ENCODE measurements around the gene SPPL3.

Gene SPPL3

DNA sequence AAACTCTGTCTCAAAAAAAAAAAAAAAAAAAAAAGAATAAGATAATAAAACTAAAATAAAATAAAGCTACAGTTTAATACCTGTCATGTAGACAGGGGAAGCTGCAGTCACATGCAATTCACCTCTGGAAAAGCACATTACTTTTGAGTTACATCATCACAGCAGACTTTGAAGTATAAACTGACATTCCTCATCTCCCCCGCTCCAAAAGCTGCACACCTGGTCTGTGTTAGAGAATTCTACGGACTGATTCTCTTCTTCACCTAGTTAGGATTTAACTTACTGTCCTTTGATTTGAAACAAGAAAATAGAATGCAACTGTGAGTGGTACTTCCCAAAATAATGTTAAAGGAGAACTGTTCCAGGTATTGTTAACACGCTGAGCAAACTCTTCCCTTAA lies 25.1 kb downstream of the SPPL3 start:
- no peak overlapping the region for H3K27ac Mint-ChIP-seq
- DNase-seq (ENCODE audit: low spot score): no peak
- H3K4me3 Mint-ChIP-seq: no peak overlapping the region
- H3K36me3 Mint-ChIP-seq (ENCODE audit: low read depth): peaks cover 12% of the 10 kb centered on the region
- H3K4me1 Mint-ChIP-seq (ENCODE audit: low read depth): peaks cover 26% of the 10 kb centered on the region
- no peaks in the 10 kb centered on the region for H3K27me3 Mint-ChIP-seq (ENCODE audit: low read depth)
- no peaks in the 10 kb centered on the region for H3K9me3 Mint-ChIP-seq

- Mint-ChIP-seq H3K27me3 (ENCODE audit: low read depth) (no peaks in the 10 kb centered on the region), H3K27ac (no peak overlapping the region), H3K36me3 (ENCODE audit: low read depth) (peaks cover 10% of the 10 kb centered on the region), H3K4me1 (ENCODE audit: low read depth) (peaks cover 18% of the 10 kb centered on the region), H3K9me3 (no peaks in the 10 kb centered on the region), H3K4me3 (no peak overlapping the region)
- DNase-seq (ENCODE audit: low spot score): no peak
Observed at GRCh38 chr12:120874547-120875245, 29.5 kb downstream of the SPPL3 start.

DNA sequence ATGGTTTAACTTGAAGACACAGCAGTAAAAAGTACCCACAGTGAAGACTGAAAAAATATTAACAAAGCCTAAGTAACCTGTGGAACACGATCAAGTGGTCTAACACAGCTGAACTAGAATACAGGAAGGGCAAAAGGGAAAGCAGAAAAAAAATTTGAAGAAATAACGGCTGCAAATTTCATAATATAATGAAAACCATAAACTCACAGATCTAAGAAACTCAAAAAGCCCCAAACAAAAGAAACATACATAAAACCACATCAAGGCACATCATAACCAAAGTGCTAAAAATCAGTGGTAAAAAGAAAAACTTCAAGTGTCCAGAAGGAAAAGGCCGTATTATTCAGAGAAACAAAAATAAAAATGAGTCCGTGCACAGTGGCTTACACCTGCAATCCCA lies 30.9 kb downstream of the SPPL3 start:
- DNase-seq (ENCODE audit: low spot score): no peak
- Mint-ChIP-seq H3K27ac (peak overlapping the region; percentile 3), H3K36me3 (ENCODE audit: low read depth) (peaks cover 5% of the 10 kb centered on the region), H3K4me3 (peak overlapping the region; percentile 1), H3K4me1 (ENCODE audit: low read depth) (peaks cover 16% of the 10 kb centered on the region), H3K27me3 (ENCODE audit: low read depth) (no peaks in the 10 kb centered on the region), H3K9me3 (no peaks in the 10 kb centered on the region)

DNA sequence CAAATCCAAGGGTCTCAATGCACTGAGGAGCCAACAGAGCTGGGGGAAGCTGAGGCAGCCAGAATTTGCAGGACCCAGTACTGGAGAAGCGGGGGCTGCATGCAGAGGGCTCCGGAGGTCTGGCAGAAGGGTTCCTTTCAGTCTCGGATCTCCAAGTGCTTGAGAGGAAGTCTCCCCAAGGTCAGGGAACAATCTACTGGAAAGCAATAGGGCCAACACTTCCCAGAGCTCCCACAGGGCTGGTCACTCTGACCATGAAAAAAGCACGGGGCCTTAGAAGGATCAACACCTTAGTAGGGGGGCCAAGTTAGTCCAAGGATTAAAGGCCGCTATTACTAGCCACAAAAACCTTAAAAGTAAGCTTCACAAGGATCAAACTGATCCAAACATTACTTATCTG lies 31.7 kb downstream of the SPPL3 start:
- peaks cover 5% of the 10 kb centered on the region for H3K36me3 Mint-ChIP-seq (ENCODE audit: low read depth)
- DNase-seq (ENCODE audit: low spot score): no peak
- H3K9me3 Mint-ChIP-seq: no peaks in the 10 kb centered on the region
- no peaks in the 10 kb centered on the region for H3K27me3 Mint-ChIP-seq (ENCODE audit: low read depth)
- no peak overlapping the region for H3K4me3 Mint-ChIP-seq
- peaks cover 16% of the 10 kb centered on the region for H3K4me1 Mint-ChIP-seq (ENCODE audit: low read depth)
- no peak overlapping the region for H3K27ac Mint-ChIP-seq

GRCh38 chr12:120870415-120870814 lies 33.7 kb downstream of the SPPL3 start:
- Mint-ChIP-seq H3K27ac (no peak overlapping the region), H3K9me3 (no peaks in the 10 kb centered on the region), H3K36me3 (ENCODE audit: low read depth) (peaks cover 2% of the 10 kb centered on the region), H3K27me3 (ENCODE audit: low read depth) (no peaks in the 10 kb centered on the region), H3K4me3 (no peak overlapping the region), H3K4me1 (ENCODE audit: low read depth) (peaks cover 18% of the 10 kb centered on the region)
- DNase-seq (ENCODE audit: low spot score): no peak

GRCh38 chr12:120869376-120869775 lies 34.8 kb downstream of the SPPL3 start:
- Mint-ChIP-seq H3K27ac (no peak overlapping the region), H3K27me3 (ENCODE audit: low read depth) (no peaks in the 10 kb centered on the region), H3K4me3 (no peak overlapping the region), H3K36me3 (ENCODE audit: low read depth) (peaks cover 2% of the 10 kb centered on the region), H3K4me1 (ENCODE audit: low read depth) (peaks cover 26% of the 10 kb centered on the region), H3K9me3 (no peaks in the 10 kb centered on the region)
- no peak for DNase-seq (ENCODE audit: low spot score)

- H3K27ac Mint-ChIP-seq: no peak overlapping the region
- no peaks in the 10 kb centered on the region for H3K9me3 Mint-ChIP-seq
- no peaks in the 10 kb centered on the region for H3K27me3 Mint-ChIP-seq (ENCODE audit: low read depth)
- H3K36me3 Mint-ChIP-seq (ENCODE audit: low read depth): peaks cover 3% of the 10 kb centered on the region
- H3K4me3 Mint-ChIP-seq: no peak overlapping the region
- DNase-seq (ENCODE audit: low spot score): no peak
- H3K4me1 Mint-ChIP-seq (ENCODE audit: low read depth): peaks cover 26% of the 10 kb centered on the region
Observed at GRCh38 chr12:120866108-120866507, 38.0 kb downstream of the SPPL3 start.

GRCh38 chr12:120865098-120865497 lies 39.1 kb downstream of the SPPL3 start:
- DNase-seq (ENCODE audit: low spot score): peak; percentile 14
- Mint-ChIP-seq H3K9me3 (no peaks in the 10 kb centered on the region), H3K27ac (no peak overlapping the region), H3K4me1 (ENCODE audit: low read depth) (peaks cover 26% of the 10 kb centered on the region), H3K4me3 (no peak overlapping the region), H3K36me3 (ENCODE audit: low read depth) (peaks cover 7% of the 10 kb centered on the region), H3K27me3 (ENCODE audit: low read depth) (no peaks in the 10 kb centered on the region)

GRCh38 chr12:120862664-120863063 lies 41.5 kb downstream of the SPPL3 start:
- Mint-ChIP-seq H3K4me1 (ENCODE audit: low read depth) (peaks cover 26% of the 10 kb centered on the region), H3K36me3 (ENCODE audit: low read depth) (peaks cover 15% of the 10 kb centered on the region), H3K27me3 (ENCODE audit: low read depth) (no peaks in the 10 kb centered on the region), H3K27ac (no peak overlapping the region), H3K4me3 (no peak overlapping the region), H3K9me3 (peaks cover 6% of the 10 kb centered on the region)
- DNase-seq (ENCODE audit: low spot score): no peak

DNA sequence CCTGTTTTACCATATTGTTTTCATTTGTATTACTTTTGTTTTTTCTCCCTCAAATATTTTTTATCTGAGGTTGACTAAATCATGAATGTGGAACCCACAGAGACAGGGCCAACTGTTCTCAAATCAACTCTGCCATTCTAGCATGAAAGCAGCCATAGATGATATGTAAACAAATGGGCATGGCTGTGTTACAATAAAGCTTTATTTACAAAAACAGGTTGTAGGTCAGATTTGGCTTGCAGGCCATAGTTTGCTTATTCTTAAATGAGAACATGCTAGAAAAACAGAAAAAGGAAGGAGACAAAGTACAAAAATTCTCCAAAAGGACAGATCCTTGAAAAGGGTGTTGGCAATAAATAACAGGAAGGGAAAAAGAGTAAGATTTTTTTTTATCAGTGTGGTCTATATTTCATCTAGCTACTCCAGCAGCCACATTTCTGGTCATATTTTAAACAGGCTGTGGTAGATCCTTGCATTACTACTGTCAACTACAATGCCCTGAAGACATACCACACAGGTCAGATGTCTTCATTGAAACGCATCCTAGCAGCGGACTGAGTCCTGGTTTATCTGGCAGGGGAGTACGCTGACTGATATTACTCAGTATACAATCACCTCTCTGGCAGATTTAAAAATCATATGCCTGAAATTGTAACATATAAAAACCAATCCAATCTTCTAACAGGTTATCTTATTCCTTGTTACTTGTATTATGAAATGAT lies 42.9 kb downstream of the SPPL3 start:
- no peak for DNase-seq (ENCODE audit: low spot score)
- Mint-ChIP-seq H3K4me1 (ENCODE audit: low read depth) (peaks cover 30% of the 10 kb centered on the region), H3K36me3 (ENCODE audit: low read depth) (peaks cover 20% of the 10 kb centered on the region), H3K4me3 (no peak overlapping the region), H3K9me3 (peaks cover 6% of the 10 kb centered on the region), H3K27ac (no peak overlapping the region), H3K27me3 (ENCODE audit: low read depth) (no peaks in the 10 kb centered on the region)

DNA sequence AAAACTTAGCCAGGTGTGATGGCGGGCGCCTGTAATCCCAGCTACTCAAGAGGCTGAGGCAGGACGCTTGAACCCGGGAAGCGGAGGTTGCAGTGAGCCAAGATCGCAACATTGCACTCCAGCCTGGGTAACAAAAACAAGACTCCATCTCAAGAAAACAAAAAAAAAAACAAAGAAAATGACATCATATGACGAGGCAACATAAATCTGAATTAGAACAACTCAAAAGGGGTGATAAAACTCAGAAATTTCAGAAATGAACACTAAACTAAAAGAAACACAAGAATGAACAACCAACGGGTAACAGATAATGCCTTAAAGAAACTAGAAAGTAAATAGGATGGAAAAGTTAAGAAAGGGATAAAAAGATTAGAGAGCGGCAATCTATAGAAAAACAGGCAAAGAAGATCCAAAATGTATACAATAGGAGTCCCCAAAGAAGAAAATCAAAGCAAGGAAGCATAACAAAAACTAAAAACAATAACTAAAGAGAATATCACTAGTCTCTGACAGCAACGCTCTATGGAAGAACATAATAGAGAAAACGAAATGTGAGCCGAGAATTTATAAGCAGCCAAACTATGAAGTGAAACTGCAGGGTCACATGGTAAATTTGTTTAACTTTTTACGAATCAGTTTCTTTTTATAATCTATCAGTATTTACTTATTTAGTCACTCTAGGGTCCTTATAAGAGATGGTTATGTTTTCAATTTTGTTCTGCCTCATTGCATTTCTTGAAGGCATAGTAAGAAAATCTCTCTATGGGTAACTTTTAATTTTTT lies 45.7 kb downstream of the SPPL3 start:
- no peak for DNase-seq (ENCODE audit: low spot score)
- Mint-ChIP-seq H3K27ac (no peak overlapping the region), H3K36me3 (ENCODE audit: low read depth) (peaks cover 22% of the 10 kb centered on the region), H3K9me3 (peaks cover 6% of the 10 kb centered on the region), H3K27me3 (ENCODE audit: low read depth) (no peaks in the 10 kb centered on the region), H3K4me1 (ENCODE audit: low read depth) (peaks cover 27% of the 10 kb centered on the region), H3K4me3 (no peak overlapping the region)

DNA sequence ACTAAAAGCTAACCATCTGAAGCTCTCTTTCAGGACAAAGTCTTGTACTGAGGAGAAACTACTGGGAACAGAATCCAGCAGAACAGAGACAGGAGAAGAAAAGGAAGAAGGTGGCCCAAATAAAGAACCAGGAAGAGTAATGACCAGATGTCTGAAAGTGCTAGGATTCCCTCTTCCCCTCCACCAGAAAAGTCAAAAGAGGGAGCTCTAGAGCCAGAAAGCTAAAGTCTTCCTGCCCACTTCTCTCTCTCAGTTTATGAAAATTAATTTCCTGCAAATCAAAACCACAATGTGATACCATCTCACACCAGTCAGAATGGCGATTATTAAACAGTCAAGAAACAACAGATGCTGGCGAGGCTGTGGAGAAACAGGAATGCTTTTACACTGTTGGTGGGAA lies 47.2 kb downstream of the SPPL3 start:
- Mint-ChIP-seq H3K27me3 (ENCODE audit: low read depth) (no peaks in the 10 kb centered on the region), H3K9me3 (peaks cover 6% of the 10 kb centered on the region), H3K27ac (no peak overlapping the region), H3K4me1 (ENCODE audit: low read depth) (peaks cover 31% of the 10 kb centered on the region), H3K4me3 (peak overlapping the region; percentile 21), H3K36me3 (ENCODE audit: low read depth) (peaks cover 19% of the 10 kb centered on the region)
- no peak for DNase-seq (ENCODE audit: low spot score)

DNA sequence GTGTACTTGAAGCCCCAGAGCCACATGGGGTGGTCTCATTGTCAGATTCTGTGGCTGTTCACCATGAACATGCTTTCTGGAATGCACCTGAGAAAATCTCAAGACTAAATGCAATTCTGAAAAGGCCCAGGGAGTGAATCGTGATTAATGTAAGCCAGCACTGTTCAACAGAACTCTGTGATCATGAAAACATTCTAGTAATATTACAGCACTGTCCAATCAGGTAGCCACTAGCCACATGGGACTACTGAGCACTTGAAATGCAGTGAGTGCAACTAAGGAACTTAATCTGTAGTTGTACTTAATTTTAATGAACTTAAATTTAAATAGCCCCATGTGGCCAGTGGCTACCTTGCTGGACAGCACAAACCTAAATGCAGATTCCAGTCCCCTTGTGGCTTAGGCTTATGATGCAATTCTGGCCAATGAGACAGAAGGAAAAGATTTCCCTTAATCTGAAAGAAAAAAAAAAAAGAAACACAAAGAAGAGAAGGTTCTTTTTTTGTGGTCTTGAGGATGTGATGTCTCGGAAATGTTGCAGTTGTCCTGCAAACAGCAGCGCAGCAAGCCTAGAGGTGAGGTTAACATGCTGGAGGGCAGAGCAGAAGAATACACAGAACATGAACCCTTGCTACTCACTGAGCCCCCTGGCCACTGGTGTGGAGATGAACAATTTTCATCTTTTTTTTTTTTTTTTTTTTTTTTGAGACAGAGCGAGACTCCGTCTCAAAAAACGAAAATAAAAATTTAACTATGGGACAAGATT lies 48.2 kb downstream of the SPPL3 start:
- peaks cover 6% of the 10 kb centered on the region for H3K9me3 Mint-ChIP-seq

More for the DNA sequence above, 48.2 kb downstream of the SPPL3 start:
- Mint-ChIP-seq H3K27ac (peak overlapping the region; percentile 31), H3K4me1 (ENCODE audit: low read depth) (peaks cover 32% of the 10 kb centered on the region), H3K27me3 (ENCODE audit: low read depth) (no peaks in the 10 kb centered on the region), H3K4me3 (no peak overlapping the region), H3K36me3 (ENCODE audit: low read depth) (peaks cover 19% of the 10 kb centered on the region)
- DNase-seq (ENCODE audit: low spot score): no peak

Measured in T-helper 2 cell treated with Interferon-gamma antibody and Interleukin-4, amounts not matched to agents 5 μg/mL and 100 μg/mL, for 36 hours (primary cell).